Astrocyte of the hippocampus (primary cell): ENCODE measurements around the gene L2HGDH.

Source experiments
- DNase-seq: peaks from one replicate; pipeline ENCODE4 v3.0.0; 2011; ENCODE audit warnings: low read depth, low spot score

L2HGDH gene

GRCh38 chr14:50229681-50230080 is 82.3 kb downstream of the L2HGDH start:
- no peak for DNase-seq

- no peak for DNase-seq
Measured at GRCh38 chr14:50228313-50228712, 83.7 kb downstream of the L2HGDH start.

DNA sequence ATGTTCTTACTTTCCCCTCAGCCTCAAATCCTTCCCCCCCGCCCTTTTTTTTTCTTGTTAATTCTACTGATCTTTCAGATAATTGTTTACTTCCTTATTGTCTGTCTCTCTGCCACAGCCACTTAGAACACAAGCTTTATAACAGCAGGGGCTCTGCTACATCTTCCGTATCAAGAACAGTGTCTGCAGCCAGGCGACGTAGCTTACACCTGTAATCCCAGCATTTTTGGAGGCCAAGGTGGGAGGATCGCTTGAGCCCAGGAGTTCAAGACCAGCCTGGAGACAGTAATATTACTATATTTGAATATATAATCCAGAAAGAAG is 86.1 kb downstream of the L2HGDH start:
- DNase-seq: peak; percentile 11

- DNase-seq: peak; percentile 80
Measured at GRCh38 chr14:50225067-50225973, 86.7 kb downstream of the L2HGDH start.

DNA sequence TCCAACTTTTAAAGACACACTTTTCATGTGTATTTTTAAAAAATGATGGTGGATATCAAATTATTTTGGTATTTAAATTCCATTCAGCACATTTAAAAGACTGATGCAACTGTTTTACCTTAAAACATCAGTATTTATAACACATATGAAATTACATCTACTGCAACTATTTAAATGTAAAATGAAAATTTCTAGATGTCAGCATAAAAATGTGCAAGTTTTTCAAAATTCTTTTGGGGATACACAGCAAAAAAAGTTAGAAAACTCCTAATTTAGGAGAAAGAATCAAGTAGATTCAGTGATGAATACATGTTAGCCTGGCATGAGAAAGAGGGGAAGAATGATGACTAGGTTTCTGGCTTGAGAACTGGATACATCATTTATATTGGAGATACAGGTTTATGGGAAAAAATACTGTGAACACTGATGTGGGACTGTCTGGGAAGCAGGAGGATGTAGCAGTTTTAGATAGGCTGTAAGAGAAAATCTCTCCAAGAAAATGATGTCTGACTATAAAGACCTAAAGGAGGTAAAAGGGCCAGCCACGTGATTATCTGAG is 89.9 kb downstream of the L2HGDH start:
- no peak for DNase-seq

DNA sequence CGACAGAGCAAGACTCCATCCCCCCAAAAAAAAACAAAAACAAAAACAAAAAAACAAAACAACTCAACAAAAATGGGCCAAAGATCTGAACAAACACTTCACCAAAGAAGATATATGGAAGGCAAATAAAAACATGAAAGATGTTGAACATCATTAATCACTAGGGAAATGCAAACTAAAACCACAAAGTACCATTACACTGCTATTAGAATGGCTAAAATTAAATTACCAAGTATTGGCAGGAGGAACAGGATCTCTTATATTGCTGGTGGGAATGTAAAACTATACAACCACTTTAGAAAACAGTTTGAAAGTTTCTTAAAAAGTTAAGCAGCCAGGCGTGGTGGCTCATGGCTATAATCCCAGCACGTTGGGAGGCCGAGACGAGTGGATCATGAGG is 93.5 kb downstream of the L2HGDH start:
- DNase-seq: no peak

- no peak for DNase-seq
Measured at GRCh38 chr14:50215416-50215815, 96.6 kb downstream of the L2HGDH start.

DNA sequence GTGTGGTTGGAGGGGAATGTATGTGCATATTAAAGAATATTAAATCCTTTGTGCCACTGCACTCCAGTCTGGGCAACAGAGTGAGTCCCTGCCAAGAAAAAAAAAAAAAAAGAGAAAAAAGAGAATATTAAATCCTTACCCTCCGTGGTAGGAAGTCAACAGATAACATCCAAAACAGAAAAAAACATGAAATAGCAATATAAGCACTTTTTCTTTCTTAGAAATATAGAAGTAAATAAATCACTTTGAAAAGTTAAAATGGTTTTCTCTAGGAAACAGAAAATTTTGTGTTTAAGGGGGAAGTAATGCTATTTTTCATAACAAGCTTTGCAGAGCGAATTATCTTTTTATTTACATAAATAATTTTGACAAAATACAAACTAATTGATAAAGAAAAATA is 98.2 kb downstream of the L2HGDH start:
- DNase-seq: no peak

DNA sequence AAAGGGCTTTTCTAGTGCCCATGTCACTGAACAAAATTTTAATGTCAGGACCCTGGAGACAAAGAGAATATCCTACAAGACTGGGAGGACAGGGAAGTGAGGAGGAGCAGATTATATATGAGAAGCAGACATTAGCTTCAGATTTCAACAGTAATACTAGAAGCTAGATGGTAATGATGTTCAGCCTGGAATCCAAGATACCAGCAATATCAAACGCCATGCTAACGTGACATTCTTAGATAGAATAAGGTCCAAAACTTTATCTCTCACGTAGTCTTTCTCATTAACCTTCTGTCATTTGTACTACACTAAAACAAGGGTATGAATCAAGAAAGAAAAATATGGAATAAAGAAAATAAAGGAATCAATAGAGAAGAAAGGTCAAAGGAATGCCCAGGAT is 99.3 kb downstream of the L2HGDH start:
- DNase-seq: no peak

DNA sequence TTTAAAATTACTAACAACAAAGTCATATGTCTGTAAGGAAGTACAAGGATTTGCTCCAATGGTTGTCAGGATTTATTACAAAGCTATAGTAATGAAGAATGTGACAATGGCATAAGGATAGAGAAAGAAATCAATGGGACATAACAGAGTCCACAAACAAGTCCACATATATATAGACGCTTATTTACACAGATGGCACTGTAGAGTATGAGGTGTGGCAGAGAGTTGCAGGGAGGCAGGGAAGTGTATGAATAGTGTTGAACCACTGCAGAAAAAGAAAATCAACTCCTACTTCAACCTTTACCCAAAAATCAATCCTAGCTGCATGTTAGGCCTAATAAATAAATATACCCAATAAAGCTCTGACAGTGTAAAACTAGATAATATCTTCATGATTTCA is 102.0 kb downstream of the L2HGDH start:
- DNase-seq: no peak

GRCh38 chr14:50198499-50198898 is 113.5 kb downstream of the L2HGDH start:
- DNase-seq: no peak

GRCh38 chr14:50191499-50191898 is 120.5 kb downstream of the L2HGDH start:
- no peak for DNase-seq
